NT2/D1 (cell line): ENCODE measurements around the gene SLC30A9.

Experiments
- SUZ12 ChIP-seq: IDR thresholded peaks from 2 replicates; pipeline ENCODE4 v1.6.1; 2011; ENCODE audit not compliant: insufficient read length, insufficient read depth; ENCODE audit errors: extremely low read depth
- YY1 ChIP-seq: IDR thresholded peaks from 2 replicates; pipeline ENCODE4 v1.6.1; 2011; ENCODE audit not compliant: insufficient read length, insufficient read depth
- ZNF274 ChIP-seq: IDR thresholded peaks from 2 replicates; pipeline ENCODE4 v1.6.1; 2011; ENCODE audit warnings: mild to moderate bottlenecking, low read depth, low read length

DNA sequence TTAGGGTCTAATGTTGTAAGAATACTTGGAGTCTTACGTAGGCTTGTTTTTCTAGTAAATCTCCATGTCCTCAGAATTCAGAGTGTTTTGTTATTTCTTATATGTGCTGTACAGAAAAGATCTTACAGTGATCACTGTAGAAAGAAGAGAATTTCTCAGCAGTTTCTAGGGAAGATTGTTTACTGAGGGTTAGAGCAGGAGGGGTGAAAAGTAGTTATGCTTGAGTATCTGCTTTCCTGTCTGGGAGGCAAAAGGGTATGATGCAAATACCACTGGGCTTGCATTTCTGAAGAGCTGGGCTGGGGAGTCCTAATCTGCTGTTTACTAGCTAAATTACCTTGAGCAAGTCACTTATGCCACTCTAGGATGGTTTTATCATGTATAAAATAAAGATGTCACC lies 84.0 kb downstream of the SLC30A9 start:
- TF ChIP-seq YY1 (no peak), SUZ12 (no peak), ZNF274 (no peak)
